HUES6 (cell line): ENCODE results near the gene MTG1.

ENCODE experiments used
- H3K27ac ChIP-seq: 2 replicates; pipeline ENCODE4 v1.7.0; 2013; ENCODE audit warnings: low read depth, mild to moderate bottlenecking, low read length, inconsistent platforms
- H3K27me3 ChIP-seq: 2 replicates; pipeline ENCODE4 v1.6.1; 2013; ENCODE audit warnings: low read length; ENCODE audit not compliant: control insufficient read depth, insufficient read depth
- H3K36me3 ChIP-seq: 2 replicates; pipeline ENCODE4 v1.6.1; 2013; ENCODE audit warnings: low read length; ENCODE audit not compliant: control insufficient read depth, insufficient read depth
- H3K4me1 ChIP-seq: 2 replicates; pipeline ENCODE4 v1.6.1; 2013; ENCODE audit warnings: low read length; ENCODE audit not compliant: control insufficient read depth, insufficient read depth
- H3K4me3 ChIP-seq: 2 replicates; pipeline ENCODE4 v1.5.1; 2013; ENCODE audit warnings: low read depth, low read length
- H3K9ac ChIP-seq: one replicate; pipeline ENCODE4 v1.6.1; 2013; ENCODE audit warnings: mild to moderate bottlenecking, low read length
- H3K9me3 ChIP-seq: 2 replicates; pipeline ENCODE4 v1.6.1; 2013; ENCODE audit warnings: low read depth, low read length; ENCODE audit not compliant: control insufficient read depth, insufficient read depth

The MTG1 gene

GRCh38 chr10:133394064-133394663 lies at the start of gene MTG1:
Gene MTG1, plus strand, starts transcription at chr10:133394157. Its CDS starts 64 bp downstream, at chr10:133394221.
- Histone ChIP-seq H3K36me3 (peaks cover 35% of the 10 kb centered on the region), H3K9me3 (no peaks in the 10 kb centered on the region), H3K27me3 (no peaks in the 10 kb centered on the region), H3K27ac (peak within 1 kb of the TSS; percentile 89), H3K9ac (peak within 1 kb of the TSS; percentile 90), H3K4me1 (no peaks in the 10 kb centered on the region), H3K4me3 (peak within 1 kb of the TSS; percentile 90)

- H3K9ac ChIP-seq: no peak overlapping the region
- no peak overlapping the region for H3K4me3 ChIP-seq
- no peaks in the 10 kb centered on the region for H3K36me3 ChIP-seq
- no peaks in the 10 kb centered on the region for H3K9me3 ChIP-seq
- H3K27ac ChIP-seq: no peak overlapping the region
- H3K4me1 ChIP-seq: peaks cover 14% of the 10 kb centered on the region
- peaks cover 30% of the 10 kb centered on the region for H3K27me3 ChIP-seq
Observed at GRCh38 chr10:133344236-133344635, 49.7 kb upstream of the MTG1 start.

GRCh38 chr10:133346413-133346812 lies 47.5 kb upstream of the MTG1 start:
- Histone ChIP-seq H3K9me3 (no peaks in the 10 kb centered on the region), H3K27me3 (peaks cover 12% of the 10 kb centered on the region), H3K36me3 (no peaks in the 10 kb centered on the region), H3K4me3 (no peak overlapping the region), H3K4me1 (peaks cover 19% of the 10 kb centered on the region), H3K27ac (no peak overlapping the region), H3K9ac (no peak overlapping the region)

- Histone ChIP-seq H3K9me3 (no peaks in the 10 kb centered on the region), H3K4me1 (peaks cover 19% of the 10 kb centered on the region), H3K9ac (no peak overlapping the region), H3K27me3 (peaks cover 6% of the 10 kb centered on the region), H3K36me3 (no peaks in the 10 kb centered on the region), H3K4me3 (no peak overlapping the region), H3K27ac (no peak overlapping the region)
Observed at GRCh38 chr10:133347710-133348517, 46.0 kb upstream of the MTG1 start.

- H3K9ac ChIP-seq: no peak overlapping the region
- H3K36me3 ChIP-seq: no peaks in the 10 kb centered on the region
- H3K4me1 ChIP-seq: peaks cover 14% of the 10 kb centered on the region; the same call in 1 of the 2 replicates
- H3K27ac ChIP-seq: no peak overlapping the region
- no peak overlapping the region for H3K4me3 ChIP-seq
- H3K9me3 ChIP-seq: no peaks in the 10 kb centered on the region
- H3K27me3 ChIP-seq: peaks cover 4% of the 10 kb centered on the region; the same call in 1 of the 2 replicates
Observed at GRCh38 chr10:133349160-133349568, 44.8 kb upstream of the MTG1 start.

GRCh38 chr10:133349577-133350011 lies 44.4 kb upstream of the MTG1 start:
- no peaks in the 10 kb centered on the region; the same call in 1 of the 2 replicates for H3K36me3 ChIP-seq
- H3K9me3 ChIP-seq: no peaks in the 10 kb centered on the region
- H3K4me3 ChIP-seq: no peak overlapping the region
- H3K4me1 ChIP-seq: peaks cover 14% of the 10 kb centered on the region; the same call in 1 of the 2 replicates
- no peaks in the 10 kb centered on the region for H3K27me3 ChIP-seq
- H3K9ac ChIP-seq: no peak overlapping the region
- H3K27ac ChIP-seq: no peak overlapping the region

GRCh38 chr10:133350283-133350949 lies 43.5 kb upstream of the MTG1 start:
- H3K36me3 ChIP-seq: peaks cover 4% of the 10 kb centered on the region
- H3K27ac ChIP-seq: no peak overlapping the region
- H3K9me3 ChIP-seq: no peaks in the 10 kb centered on the region
- H3K4me3 ChIP-seq: no peak overlapping the region
- H3K27me3 ChIP-seq: no peaks in the 10 kb centered on the region
- peak overlapping the region; percentile 6 for H3K9ac ChIP-seq
- H3K4me1 ChIP-seq: peaks cover 14% of the 10 kb centered on the region; the same call in 1 of the 2 replicates

- H3K4me3 ChIP-seq: no peak overlapping the region
- H3K9ac ChIP-seq: peak overlapping the region; percentile 6
- no peak overlapping the region for H3K27ac ChIP-seq
- peaks cover 14% of the 10 kb centered on the region; the same call in 1 of the 2 replicates for H3K4me1 ChIP-seq
- peaks cover 5% of the 10 kb centered on the region for H3K36me3 ChIP-seq
- no peaks in the 10 kb centered on the region for H3K27me3 ChIP-seq
- no peaks in the 10 kb centered on the region for H3K9me3 ChIP-seq
Observed at GRCh38 chr10:133350950-133351329, 43.0 kb upstream of the MTG1 start.

GRCh38 chr10:133351408-133352318 lies 42.3 kb upstream of the MTG1 start:
- H3K27me3 ChIP-seq: no peaks in the 10 kb centered on the region
- no peak overlapping the region for H3K4me3 ChIP-seq
- no peak overlapping the region for H3K27ac ChIP-seq
- H3K4me1 ChIP-seq: peaks cover 13% of the 10 kb centered on the region
- peaks cover 10% of the 10 kb centered on the region for H3K36me3 ChIP-seq
- no peaks in the 10 kb centered on the region for H3K9me3 ChIP-seq
- no peak overlapping the region for H3K9ac ChIP-seq

GRCh38 chr10:133353202-133353959 lies 40.6 kb upstream of the MTG1 start:
- peaks cover 10% of the 10 kb centered on the region for H3K4me1 ChIP-seq

More at GRCh38 chr10:133353202-133353959, 40.6 kb upstream of the MTG1 start:
- no peaks in the 10 kb centered on the region for H3K27me3 ChIP-seq
- H3K9me3 ChIP-seq: no peaks in the 10 kb centered on the region
- peaks cover 10% of the 10 kb centered on the region for H3K36me3 ChIP-seq
- H3K4me3 ChIP-seq: no peak overlapping the region
- H3K9ac ChIP-seq: no peak overlapping the region
- H3K27ac ChIP-seq: no peak overlapping the region
